IMR-90 (cell line): ENCODE measurements around the gene EPO. TPM values are rescaled to one million over a fixed set of nuclear protein-coding genes. Genes with fewer than 3 reads are reported as not detected.

Experiments used
- ATAC-seq: fragments of 200-7000 bp; cut with Tn5 transposase; 2 replicates; pipeline ENCODE4 v1.9.1; 2020; ENCODE audit warnings: low read depth, mild to moderate bottlenecking, moderate library complexity
- BruUV-seq: library from RNA; stranded (reverse); fragments of 400-500 nt; replicated peaks from 2 replicates; lab custom pipeline; 2021; lab: Mats Ljungman, UMichigan
- CTCF ChIA-PET: fragments of 300-600 bp; formaldehyde crosslinking; extraction: SDS; loops from one replicate; lab custom pipeline; 2021; ENCODE audit warnings: antibody characterized with exemption; lab: Yijun Ruan, JAX
- POLR2A ChIA-PET: fragments of 300-600 bp; sonication (Branson Sonifier 250); formaldehyde crosslinking; loops from one replicate; lab custom pipeline; 2022; ENCODE audit warnings: antibody characterized with exemption; ENCODE audit not compliant: unreplicated experiment; lab: Charles Lee
- DNase-seq: peaks from one replicate; pipeline ENCODE4 v3.0.0; 2013
- H2AFZ ChIP-seq: replicated peaks from 2 replicates; pipeline ENCODE3; 2013; ENCODE audit warnings: low read length, mild to moderate bottlenecking; ENCODE audit not compliant: poor library complexity
- H2AK5ac ChIP-seq: 2 replicates; pipeline ENCODE4 v1.6.1; 2013; ENCODE audit warnings: low read depth, low read length, inconsistent platforms
- H2AK9ac ChIP-seq: replicated peaks from 2 replicates; pipeline ENCODE3; 2013; ENCODE audit warnings: mild to moderate bottlenecking, low read depth, low read length, moderate library complexity; ENCODE audit not compliant: poor library complexity
- H2BK120ac ChIP-seq: 2 replicates; pipeline ENCODE4 v1.6.1; 2013; ENCODE audit warnings: low read depth, low read length, inconsistent platforms
- H2BK15ac ChIP-seq: 3 replicates; pipeline ENCODE4 v1.6.1; 2013; ENCODE audit warnings: low read depth, low read length, inconsistent platforms
- H2BK20ac ChIP-seq: 2 replicates; pipeline ENCODE4 v1.6.1; 2013; ENCODE audit warnings: low read depth, mild to moderate bottlenecking, inconsistent platforms, low read length, moderate library complexity
- H2BK5ac ChIP-seq: 2 replicates; pipeline ENCODE4 v1.6.1; 2013; ENCODE audit warnings: mild to moderate bottlenecking, low read depth, low read length, inconsistent platforms; ENCODE audit not compliant: poor library complexity, severe bottlenecking
- H3K14ac ChIP-seq: replicated peaks from 2 replicates; pipeline ENCODE4 v1.6.1; 2013; ENCODE audit warnings: low read depth, low read length, inconsistent platforms
- H3K18ac ChIP-seq: 2 replicates; pipeline ENCODE4 v1.6.1; 2013; ENCODE audit warnings: low read depth, low read length, control low read depth
- H3K23ac ChIP-seq: 2 replicates; pipeline ENCODE4 v1.6.1; 2013; ENCODE audit warnings: low read depth, low read length, inconsistent platforms
- H3K27ac ChIP-seq: 2 replicates; pipeline ENCODE4 v1.5.1; 2013; ENCODE audit warnings: mild to moderate bottlenecking, control low read depth, low read length; ENCODE audit not compliant: insufficient read depth
- H3K27me3 ChIP-seq: 2 replicates; pipeline ENCODE4 v1.6.1; 2013; ENCODE audit warnings: low read length; ENCODE audit not compliant: control insufficient read depth, insufficient read depth
- H3K36me3 ChIP-seq: 2 replicates; pipeline ENCODE4 v1.6.1; 2013; ENCODE audit warnings: low read length, mixed read lengths; ENCODE audit not compliant: control insufficient read depth, insufficient read depth
- H3K4ac ChIP-seq: 2 replicates; pipeline ENCODE4 v1.6.1; 2013; ENCODE audit warnings: low read depth, low read length, inconsistent platforms
- H3K4me1 ChIP-seq: 2 replicates; pipeline ENCODE4 v1.6.1; 2013; ENCODE audit warnings: low read length, mixed read lengths; ENCODE audit not compliant: control insufficient read depth, insufficient read depth
- H3K4me2 ChIP-seq: 2 replicates; pipeline ENCODE4 v1.6.1; 2013; ENCODE audit warnings: low read depth, mild to moderate bottlenecking, control low read depth, low read length, moderate library complexity
- H3K4me3 ChIP-seq: 2 replicates; pipeline ENCODE4 v1.5.1; 2013; ENCODE audit warnings: low read depth, mild to moderate bottlenecking, control low read depth, low read length, moderate library complexity; ENCODE audit not compliant: insufficient read depth
- H3K56ac ChIP-seq: 2 replicates; pipeline ENCODE4 v1.6.1; 2013; ENCODE audit warnings: low read length, inconsistent platforms; ENCODE audit not compliant: insufficient read depth; ENCODE audit errors: extremely low read depth
- H3K79me1 ChIP-seq, 2 experiments: 2 replicates each; pipeline ENCODE4 v1.6.1; 2013; ENCODE audit warnings: low read length in 2 of 2, inconsistent platforms in 1 of 2, low read depth in 1 of 2
- H3K9ac ChIP-seq: 2 replicates; pipeline ENCODE4 v1.6.1; 2013; ENCODE audit warnings: low read depth, low read length, control low read depth
- H3K9me1 ChIP-seq: 2 replicates; pipeline ENCODE4 v1.6.1; 2013; ENCODE audit warnings: low read length, inconsistent platforms; ENCODE audit not compliant: insufficient read depth
- H3K9me3 ChIP-seq: 2 replicates; pipeline ENCODE4 v1.6.1; 2013; ENCODE audit warnings: low read length; ENCODE audit not compliant: control insufficient read depth, insufficient read depth
- H4K20me1 ChIP-seq: 2 replicates; pipeline ENCODE4 v1.6.1; 2013; ENCODE audit warnings: low read length, inconsistent platforms; ENCODE audit not compliant: insufficient read depth
- H4K5ac ChIP-seq: 2 replicates; pipeline ENCODE4 v1.6.1; 2013; ENCODE audit warnings: mild to moderate bottlenecking, low read depth, low read length, control low read depth
- H4K8ac ChIP-seq, 2 experiments: 2 replicates each; pipeline ENCODE4 v1.6.1; 2013; ENCODE audit warnings: low read depth in 2 of 2, low read length in 2 of 2, control low read depth in 1 of 2, inconsistent platforms in 1 of 2
- H4K91ac ChIP-seq: 2 replicates; pipeline ENCODE4 v1.6.1; 2013; ENCODE audit warnings: low read depth, low read length, inconsistent platforms; ENCODE audit not compliant: insufficient read depth
- BHLHE40 ChIP-seq: fragments of 150-350 bp; IDR thresholded peaks from 2 replicates; pipeline ENCODE4 v1.6.1; 2016; ENCODE audit warnings: mild to moderate bottlenecking, low read depth, low read length
- CEBPB ChIP-seq: IDR thresholded peaks from 2 replicates; pipeline ENCODE4 v1.6.1; 2012; ENCODE audit warnings: low read depth, low read length, improper control_type of control experiment
- CHD1 ChIP-seq: IDR thresholded peaks from 2 replicates; pipeline ENCODE4 v1.6.1; 2012; ENCODE audit warnings: low read depth, low read length, improper control_type of control experiment
- FOS ChIP-seq: fragments of 150-350 bp; IDR thresholded peaks from 2 replicates; pipeline ENCODE4 v1.6.1; 2016; ENCODE audit warnings: low read depth, low read length
- MAFK ChIP-seq: IDR thresholded peaks from 2 replicates; pipeline ENCODE4 v1.6.1; 2012; ENCODE audit warnings: low read depth, low read length, improper control_type of control experiment
- MAZ ChIP-seq: IDR thresholded peaks from 2 replicates; pipeline ENCODE4 v1.6.1; 2012; ENCODE audit warnings: low read depth, mild to moderate bottlenecking, low read length, improper control_type of control experiment, moderate library complexity, borderline replicate concordance
- MXI1 ChIP-seq: IDR thresholded peaks from 2 replicates; pipeline ENCODE4 v1.6.1; 2012; ENCODE audit warnings: low read depth, mild to moderate bottlenecking, low read length, moderate library complexity, borderline replicate concordance
- NFE2L2 ChIP-seq: fragments of 150-350 bp; IDR thresholded peaks from 2 replicates; pipeline ENCODE4 v1.6.1; 2016; ENCODE audit warnings: low read depth, mild to moderate bottlenecking, low read length
- POLR2A ChIP-seq: IDR thresholded peaks from 2 replicates; pipeline ENCODE4 v1.6.1; 2012; ENCODE audit warnings: mild to moderate bottlenecking, low read depth, low read length
- RAD21 ChIP-seq: IDR thresholded peaks from 2 replicates; pipeline ENCODE4 v1.6.1; 2012; ENCODE audit warnings: low read length, improper control_type of control experiment
- RCOR1 ChIP-seq: IDR thresholded peaks from 2 replicates; pipeline ENCODE4 v1.6.1; 2012; ENCODE audit warnings: mild to moderate bottlenecking, low read length, improper control_type of control experiment; ENCODE audit not compliant: insufficient replicate concordance
- RFX5 ChIP-seq: IDR thresholded peaks from 2 replicates; pipeline ENCODE4 v1.8.0; 2012; ENCODE audit warnings: low read depth, mild to moderate bottlenecking, low read length, moderate library complexity
- SMC3 ChIP-seq: fragments of 150-350 bp; IDR thresholded peaks from 2 replicates; pipeline ENCODE4 v1.6.1; 2016; ENCODE audit warnings: low read depth, mild to moderate bottlenecking, antibody characterized with exemption, low read length, moderate library complexity
- WGBS, 2 experiments: methylation state at CpG; one replicate each; pipeline versions ENCODE4 v1.1.5 to v1.1.7; 2013; ENCODE audit warnings: missing lambda C conversion rate in 2 of 2; ENCODE audit not compliant: insufficient read length in 1 of 2; ENCODE audit errors: extremely low coverage in 2 of 2; 5-methylcytosine and 5-hydroxymethylcytosine counted together
- dilution Hi-C: fragments of 300-500 bp; cut with HindIII; formaldehyde crosslinking; loops from one replicate; pipeline ENCODE4 v1.14.3; 2018; ENCODE audit warnings: low sequenced_read_pairs; ENCODE audit not compliant: unreplicated experiment
- in situ Hi-C: fragments of 300-500 bp; cut with MboI; formaldehyde crosslinking; loops from 3 replicates; pipeline ENCODE4 v1.14.3; 2019; ENCODE audit warnings: low sequenced_read_pairs, inconsistent platforms, mixed read lengths
- intact Hi-C: fragments of 100-400 bp; cut with micrococcal nuclease; formaldehyde crosslinking; loops from 2 replicates; pipeline ENCODE4 v1.10.0; 2022
- polyA plus RNA-seq, 3 experiments: library from polyadenylated mRNA; depleted of rRNA; stranded (reverse); fragments of >200 nt; gene quantifications; 2 replicates each; pipeline ENCODE4 v1.2.3, GENCODE V29; 2012; ENCODE audit warnings: low replicate concordance in 1 of 3
- total RNA-seq: library from RNA; depleted of rRNA; stranded (reverse); fragments of >200 nt; gene quantifications from 2 replicates; pipeline ENCODE4 v1.2.3, GENCODE V29; 2012
- TF ChIP-seq, protein P1 (sequence below): conservative IDR thresholded peaks from 2 replicates; pipeline ENCODE4 v1.5.1; 2012; ENCODE audit warnings: mild to moderate bottlenecking, low read depth, low read length, improper control_type of control experiment
- TF ChIP-seq, protein P2 (sequence below): fragments of 150-350 bp; IDR thresholded peaks from 2 replicates; pipeline ENCODE4 v1.6.1; 2017; ENCODE audit warnings: mild to moderate bottlenecking, antibody characterized with exemption, low read length, low read depth
- TF ChIP-seq, protein P3 (sequence below): fragments of 150-350 bp; IDR thresholded peaks from 2 replicates; pipeline ENCODE4 v1.6.1; 2016; ENCODE audit warnings: low read depth, mild to moderate bottlenecking, low read length, moderate library complexity, borderline replicate concordance

Gene EPO
- total and polyA plus RNA-seq, 2 of the 4 experiments (the other 2 are of a cell fraction), result not detected

DNA sequence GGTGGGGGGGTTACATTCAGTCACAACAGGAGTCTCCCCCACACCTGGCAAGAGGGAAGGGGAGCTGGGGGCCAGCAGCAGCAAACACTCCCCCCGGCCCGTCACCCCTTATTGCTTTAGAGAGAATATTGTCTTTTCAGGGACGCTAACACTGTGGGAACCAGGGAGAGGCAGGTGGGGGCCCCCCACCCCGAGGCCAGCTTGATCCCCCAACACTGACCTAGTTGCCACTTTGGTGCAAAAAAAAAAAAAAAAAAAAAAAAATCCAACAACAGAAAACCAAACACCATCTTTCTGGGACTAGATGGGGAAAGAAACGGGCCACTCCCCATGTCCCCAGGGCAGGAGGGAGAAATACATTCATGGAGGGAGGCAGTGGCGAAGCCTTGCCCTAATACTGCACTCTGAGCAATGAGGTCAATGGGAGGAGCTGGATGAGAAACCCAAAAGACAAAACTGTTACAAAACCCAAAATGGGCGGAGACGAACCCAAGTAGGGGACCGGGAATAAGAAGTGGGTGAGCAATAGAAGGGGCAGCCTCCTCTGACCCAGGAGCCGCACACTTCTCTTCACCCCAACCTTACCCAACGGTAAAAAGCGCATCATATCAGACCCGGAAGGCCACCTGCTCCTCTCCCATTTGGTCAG, 40.2 kb upstream of the EPO start:
- Histone ChIP-seq H3K79me1 (peaks cover 13 to 52% of the 10 kb centered on the region in 2 experiments), H3K9ac (no peak overlapping the region), H3K56ac (no peak overlapping the region), H3K4ac (no peak overlapping the region), H3K36me3 (peaks cover 77% of the 10 kb centered on the region), H4K5ac (no peak overlapping the region), H3K4me2 (no peak overlapping the region), H3K9me3 (no peaks in the 10 kb centered on the region), H4K91ac (no peak overlapping the region), H3K14ac (no peak overlapping the region), H2AFZ (no peak overlapping the region), H2BK15ac (no peak overlapping the region), H2AK9ac (peak overlapping the region; percentile 15), H3K27me3 (no peaks in the 10 kb centered on the region), H3K23ac (no peak overlapping the region), H2AK5ac (no peak overlapping the region), H3K4me1 (peaks cover 9% of the 10 kb centered on the region), H3K9me1 (no peaks in the 10 kb centered on the region), H3K4me3 (no peak overlapping the region), H4K20me1 (peaks cover 54% of the 10 kb centered on the region), H2BK20ac (no peak overlapping the region), H2BK5ac (no peak overlapping the region), H3K18ac (no peak overlapping the region), H2BK120ac (no peak overlapping the region), H3K27ac (no peak overlapping the region), H4K8ac (no peak overlapping the region)
- TF ChIP-seq RCOR1 (no peak), CHD1 (no peak), RAD21 (no peak), SMC3 (no peak), POLR2A (no peak), MXI1 (no peak), NFE2L2 (no peak), CEBPB (no peak), BHLHE40 (no peak), FOS (no peak), RFX5 (no peak), MAZ (no peak), MAFK (no peak)
- TF ChIP-seq, protein P1, sequence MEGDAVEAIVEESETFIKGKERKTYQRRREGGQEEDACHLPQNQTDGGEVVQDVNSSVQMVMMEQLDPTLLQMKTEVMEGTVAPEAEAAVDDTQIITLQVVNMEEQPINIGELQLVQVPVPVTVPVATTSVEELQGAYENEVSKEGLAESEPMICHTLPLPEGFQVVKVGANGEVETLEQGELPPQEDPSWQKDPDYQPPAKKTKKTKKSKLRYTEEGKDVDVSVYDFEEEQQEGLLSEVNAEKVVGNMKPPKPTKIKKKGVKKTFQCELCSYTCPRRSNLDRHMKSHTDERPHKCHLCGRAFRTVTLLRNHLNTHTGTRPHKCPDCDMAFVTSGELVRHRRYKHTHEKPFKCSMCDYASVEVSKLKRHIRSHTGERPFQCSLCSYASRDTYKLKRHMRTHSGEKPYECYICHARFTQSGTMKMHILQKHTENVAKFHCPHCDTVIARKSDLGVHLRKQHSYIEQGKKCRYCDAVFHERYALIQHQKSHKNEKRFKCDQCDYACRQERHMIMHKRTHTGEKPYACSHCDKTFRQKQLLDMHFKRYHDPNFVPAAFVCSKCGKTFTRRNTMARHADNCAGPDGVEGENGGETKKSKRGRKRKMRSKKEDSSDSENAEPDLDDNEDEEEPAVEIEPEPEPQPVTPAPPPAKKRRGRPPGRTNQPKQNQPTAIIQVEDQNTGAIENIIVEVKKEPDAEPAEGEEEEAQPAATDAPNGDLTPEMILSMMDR, result no peak
- TF ChIP-seq, protein P2, sequence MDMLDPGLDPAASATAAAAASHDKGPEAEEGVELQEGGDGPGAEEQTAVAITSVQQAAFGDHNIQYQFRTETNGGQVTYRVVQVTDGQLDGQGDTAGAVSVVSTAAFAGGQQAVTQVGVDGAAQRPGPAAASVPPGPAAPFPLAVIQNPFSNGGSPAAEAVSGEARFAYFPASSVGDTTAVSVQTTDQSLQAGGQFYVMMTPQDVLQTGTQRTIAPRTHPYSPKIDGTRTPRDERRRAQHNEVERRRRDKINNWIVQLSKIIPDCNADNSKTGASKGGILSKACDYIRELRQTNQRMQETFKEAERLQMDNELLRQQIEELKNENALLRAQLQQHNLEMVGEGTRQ, result no peak
- TF ChIP-seq, protein P3, sequence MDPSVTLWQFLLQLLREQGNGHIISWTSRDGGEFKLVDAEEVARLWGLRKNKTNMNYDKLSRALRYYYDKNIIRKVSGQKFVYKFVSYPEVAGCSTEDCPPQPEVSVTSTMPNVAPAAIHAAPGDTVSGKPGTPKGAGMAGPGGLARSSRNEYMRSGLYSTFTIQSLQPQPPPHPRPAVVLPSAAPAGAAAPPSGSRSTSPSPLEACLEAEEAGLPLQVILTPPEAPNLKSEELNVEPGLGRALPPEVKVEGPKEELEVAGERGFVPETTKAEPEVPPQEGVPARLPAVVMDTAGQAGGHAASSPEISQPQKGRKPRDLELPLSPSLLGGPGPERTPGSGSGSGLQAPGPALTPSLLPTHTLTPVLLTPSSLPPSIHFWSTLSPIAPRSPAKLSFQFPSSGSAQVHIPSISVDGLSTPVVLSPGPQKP, result no peak
- in situ Hi-C loops, result loop anchor here (10.0 kb wide), 1 partner anchor 205 kb away; the partner anchor contains the start of gene TSC22D4
- BruUV-seq, result TSS peak; percentile 56
- ATAC-seq (no peak), DNase-seq (no peak)
- ChIA-PET POLR2A (interaction anchor here (1.1 kb wide), 1 partner anchor 13 kb away, joined by 5 read pairs; the partner anchor contains the start of gene GIGYF1), CTCF (no interaction called here)
- dilution Hi-C loops, result no loop called here
- 94% methylated on average over 3 of the region's 13 CpGs; no CpG with 5 or more reads in 1 of the 2 experiments for WGBS, 2 experiments
- intact Hi-C loops, result no loop called here
